Left forelimb (tissue), 1 donor: ENCODE results near the gene MMP2.

ENCODE experiments used
- DNase-seq: peaks from one replicate; pipeline ENCODE4 v3.0.0-alpha.2; 2018; ENCODE audit warnings: low spot score

Gene MMP2

DNA sequence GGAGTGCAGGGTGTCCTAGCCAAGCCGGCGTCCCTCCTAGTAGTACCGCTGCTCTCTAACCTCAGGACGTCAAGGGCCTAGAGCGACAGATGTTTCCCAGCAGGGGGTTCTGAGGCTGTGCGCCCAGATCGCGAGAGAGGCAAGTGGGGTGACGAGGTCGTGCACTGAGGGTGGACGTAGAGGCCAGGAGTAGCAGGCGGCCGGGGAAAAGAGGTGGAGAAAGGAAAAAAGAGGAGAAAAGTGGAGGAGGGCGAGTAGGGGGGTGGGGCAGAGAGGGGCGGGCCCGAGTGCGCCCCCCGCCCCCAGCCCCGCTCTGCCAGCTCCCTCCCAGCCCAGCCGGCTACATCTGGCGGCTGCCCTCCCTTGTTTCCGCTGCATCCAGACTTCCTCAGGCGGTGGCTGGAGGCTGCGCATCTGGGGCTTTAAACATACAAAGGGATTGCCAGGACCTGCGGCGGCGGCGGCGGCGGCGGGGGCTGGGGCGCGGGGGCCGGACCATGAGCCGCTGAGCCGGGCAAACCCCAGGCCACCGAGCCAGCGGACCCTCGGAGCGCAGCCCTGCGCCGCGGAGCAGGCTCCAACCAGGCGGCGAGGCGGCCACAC lies at the start of gene MMP2:
TSS of gene MMP2 (plus strand) at position 372 of the 603 bp plus-strand sequence. CDS start 282 bp downstream, outside the sequence.
- peak; percentile 92 for DNase-seq

DNA sequence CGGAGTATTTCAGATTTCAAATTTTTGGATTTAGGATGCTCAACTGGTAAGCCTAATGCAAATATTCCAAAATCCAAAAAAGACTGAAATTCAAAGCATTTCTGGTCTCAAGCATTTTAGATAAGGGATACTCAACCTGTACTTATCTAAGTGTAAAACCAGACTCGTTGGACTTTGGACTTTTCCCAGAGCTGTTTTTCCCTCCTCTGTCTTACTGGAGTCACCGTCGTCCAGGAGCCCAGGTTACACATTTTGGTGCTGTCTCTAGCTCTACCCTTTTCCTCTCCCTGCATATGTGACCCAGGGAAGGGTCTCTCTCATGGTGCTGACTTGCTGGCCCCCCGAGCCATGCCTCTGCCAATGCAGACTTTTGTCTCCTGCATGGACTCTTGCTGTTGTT lies 46.0 kb upstream of the MMP2 start:
- DNase-seq, result no peak

DNA sequence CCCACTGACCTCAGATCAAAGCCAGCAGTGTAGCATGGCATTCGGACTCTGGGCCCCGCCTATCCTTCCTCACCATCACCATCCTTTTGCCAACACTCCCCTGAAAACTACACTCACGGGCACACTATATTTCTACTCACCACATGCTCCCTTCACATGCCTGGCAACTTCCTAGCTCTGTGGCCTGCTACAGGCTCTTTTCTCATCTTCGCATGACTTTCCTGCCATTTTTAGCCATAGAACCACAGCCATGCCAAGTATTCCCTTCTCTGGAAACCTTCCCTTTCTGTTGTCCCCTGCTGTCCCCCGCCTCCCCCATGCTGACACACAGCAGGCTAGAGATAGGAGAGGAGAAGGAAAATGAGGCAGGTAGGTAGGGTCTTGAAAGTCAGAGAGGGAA lies 45.5 kb upstream of the MMP2 start:
- DNase-seq, result no peak

DNA sequence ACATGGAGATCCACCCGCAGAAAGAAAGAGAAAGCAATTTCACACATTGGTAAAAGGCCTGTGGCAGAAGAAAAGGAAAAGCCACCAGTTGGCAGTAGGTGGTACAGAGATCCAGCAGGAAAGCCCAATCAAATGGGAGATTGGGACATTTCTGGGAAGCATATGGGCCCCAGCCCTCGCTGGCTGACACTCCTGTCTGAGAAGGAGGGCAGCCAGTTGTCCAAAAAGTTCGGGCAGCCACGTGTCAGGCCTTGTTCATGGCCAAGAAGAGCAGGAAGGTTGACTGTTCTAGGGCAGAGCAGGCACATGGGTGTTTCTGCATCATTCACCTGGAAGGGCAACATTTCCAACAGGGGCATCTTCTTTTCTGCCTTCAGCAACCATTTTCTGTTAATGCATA lies 45.0 kb upstream of the MMP2 start:
- DNase-seq, result no peak

DNA sequence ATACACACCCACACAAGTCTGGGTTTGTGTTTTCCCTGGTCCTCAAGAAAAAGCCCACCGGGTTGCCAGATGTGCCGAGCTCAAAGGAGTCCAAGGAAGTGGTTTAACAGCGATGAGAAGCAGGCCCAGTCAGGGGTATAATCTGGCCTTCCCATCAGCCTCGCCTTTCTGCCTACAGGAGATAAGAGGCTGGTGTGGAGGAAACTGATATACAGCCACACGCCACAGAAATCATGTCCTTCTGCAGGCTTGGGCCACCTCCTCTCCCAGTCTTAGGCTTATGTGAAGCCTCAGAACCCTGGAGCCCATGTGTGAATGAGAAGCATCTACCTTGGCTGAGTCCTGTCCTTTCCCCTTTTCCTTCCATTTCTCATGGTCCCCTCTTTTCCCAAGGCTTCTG lies 43.6 kb upstream of the MMP2 start:
- DNase-seq, result no peak

DNA sequence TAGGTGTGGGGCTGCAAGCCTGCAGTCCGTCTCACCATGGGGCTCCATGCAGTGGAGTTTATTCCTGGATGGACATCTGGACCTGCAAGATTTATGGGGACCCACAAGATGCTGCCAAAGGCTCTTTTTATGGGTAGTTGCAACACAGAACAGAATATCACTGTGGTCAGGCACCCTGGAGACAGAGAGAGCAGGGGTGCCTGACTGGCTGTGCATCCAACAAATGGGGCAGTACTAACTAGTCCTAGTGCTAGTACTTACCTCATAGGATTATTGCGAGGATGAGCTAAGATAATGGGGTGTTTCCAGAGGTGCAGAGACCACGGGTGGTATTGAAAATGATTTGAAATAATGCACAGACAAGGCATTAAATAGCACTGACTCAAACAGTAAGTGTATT lies 42.4 kb upstream of the MMP2 start:
- no peak for DNase-seq

DNA sequence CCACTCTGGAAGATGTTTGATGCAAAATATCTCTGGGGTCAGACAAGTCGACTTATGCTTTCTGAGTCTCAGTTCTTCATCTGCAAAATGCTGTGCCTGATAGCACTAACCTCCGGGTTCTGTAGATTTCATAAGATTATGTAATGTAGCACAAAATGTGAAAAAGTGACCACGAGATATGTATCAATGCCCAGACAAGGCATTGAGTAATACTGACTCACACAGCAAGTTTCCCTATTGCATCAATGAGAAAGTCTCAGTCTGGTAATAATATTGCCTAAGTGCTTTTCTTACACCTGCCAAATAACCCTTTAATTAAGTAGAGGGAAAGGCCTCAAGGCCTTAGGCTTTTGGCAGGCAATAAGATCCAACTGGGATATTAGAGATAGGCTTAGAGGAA lies 41.4 kb upstream of the MMP2 start:
- DNase-seq, result no peak

DNA sequence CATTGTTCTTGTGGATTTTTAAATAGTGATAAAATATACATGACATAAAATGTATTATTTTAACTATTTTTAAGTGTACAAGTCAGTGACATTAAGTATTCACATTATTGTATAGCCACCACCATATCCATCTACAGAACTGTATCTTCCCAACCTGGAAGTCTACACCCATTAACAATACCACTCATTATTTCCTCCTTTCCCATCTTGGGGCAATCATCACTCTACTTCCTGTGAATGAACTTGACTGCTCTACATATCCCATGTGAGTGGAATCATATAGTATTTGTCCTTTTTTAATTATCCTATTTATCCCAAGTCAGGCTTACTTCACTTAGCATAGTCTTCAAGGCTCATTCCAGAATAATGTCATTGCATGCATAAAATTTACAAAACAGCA lies 40.7 kb upstream of the MMP2 start:
- DNase-seq, result no peak

DNA sequence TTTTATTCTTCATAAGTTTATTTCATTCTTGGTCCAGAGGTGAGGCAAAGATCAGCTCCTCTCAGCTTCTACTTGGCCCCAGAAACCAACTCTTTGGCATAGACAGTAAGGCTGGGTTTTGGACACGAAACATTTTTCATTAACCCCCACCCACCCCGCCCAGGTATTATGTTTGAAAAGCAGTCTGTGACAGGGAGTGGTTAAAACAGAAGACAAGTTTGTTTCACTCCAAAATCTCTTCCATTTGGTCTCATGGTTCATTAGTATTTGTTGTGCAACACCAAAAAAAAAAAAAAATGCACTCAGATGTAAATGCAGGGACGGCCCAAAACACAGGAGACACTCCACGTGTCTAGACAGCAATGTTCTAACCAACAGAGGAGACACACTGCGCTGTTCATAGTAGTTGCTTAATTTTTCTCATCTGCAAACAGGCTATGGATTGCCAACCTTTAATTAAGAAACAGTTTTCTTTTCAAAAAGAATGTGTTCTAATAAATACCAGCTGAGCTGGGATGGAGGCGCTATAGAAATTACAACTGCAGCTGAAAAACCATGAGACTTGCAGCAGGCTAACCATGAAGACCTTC lies 39.8 kb upstream of the MMP2 start:
- no peak for DNase-seq

DNA sequence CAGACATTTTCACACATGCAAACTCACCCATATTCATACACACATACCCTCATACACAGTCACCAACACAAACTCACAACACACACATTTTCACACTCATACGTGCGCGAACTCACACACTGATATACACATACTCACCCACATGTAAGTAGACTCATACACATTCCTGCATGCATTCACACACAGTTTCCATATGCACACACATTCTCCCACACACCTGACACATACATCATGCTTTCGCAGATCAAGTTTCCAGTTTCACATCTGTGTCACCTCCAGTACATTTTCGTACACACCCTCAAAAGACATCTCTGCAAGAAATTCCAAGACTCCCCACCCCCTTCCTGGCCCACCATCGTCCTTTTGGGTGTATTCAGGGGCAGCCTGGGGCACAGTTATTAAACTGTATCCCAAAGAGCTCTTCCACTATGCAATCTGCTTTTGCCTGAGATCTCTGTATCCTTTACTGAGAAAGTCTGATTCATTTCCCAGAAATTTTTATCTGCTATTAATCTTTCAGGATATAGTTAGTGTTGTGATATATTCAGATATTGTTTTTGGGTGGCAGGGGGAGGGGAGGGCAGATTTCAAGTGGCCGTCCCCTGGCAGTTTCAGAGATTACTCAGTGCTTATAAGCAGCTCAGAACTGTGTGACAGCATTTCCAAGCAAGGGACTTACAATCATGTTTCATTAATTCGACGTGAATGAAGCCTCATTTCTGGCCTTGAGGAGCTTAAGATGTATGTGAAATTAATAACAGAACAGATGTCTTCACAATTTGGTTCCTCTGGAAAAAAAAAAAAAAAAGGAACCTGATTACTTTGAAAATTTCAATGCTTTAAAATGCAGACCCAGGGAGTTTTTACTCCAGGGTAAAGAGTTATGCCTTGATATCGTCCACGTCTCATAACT lies 35.3 kb upstream of the MMP2 start:
- no peak for DNase-seq

DNA sequence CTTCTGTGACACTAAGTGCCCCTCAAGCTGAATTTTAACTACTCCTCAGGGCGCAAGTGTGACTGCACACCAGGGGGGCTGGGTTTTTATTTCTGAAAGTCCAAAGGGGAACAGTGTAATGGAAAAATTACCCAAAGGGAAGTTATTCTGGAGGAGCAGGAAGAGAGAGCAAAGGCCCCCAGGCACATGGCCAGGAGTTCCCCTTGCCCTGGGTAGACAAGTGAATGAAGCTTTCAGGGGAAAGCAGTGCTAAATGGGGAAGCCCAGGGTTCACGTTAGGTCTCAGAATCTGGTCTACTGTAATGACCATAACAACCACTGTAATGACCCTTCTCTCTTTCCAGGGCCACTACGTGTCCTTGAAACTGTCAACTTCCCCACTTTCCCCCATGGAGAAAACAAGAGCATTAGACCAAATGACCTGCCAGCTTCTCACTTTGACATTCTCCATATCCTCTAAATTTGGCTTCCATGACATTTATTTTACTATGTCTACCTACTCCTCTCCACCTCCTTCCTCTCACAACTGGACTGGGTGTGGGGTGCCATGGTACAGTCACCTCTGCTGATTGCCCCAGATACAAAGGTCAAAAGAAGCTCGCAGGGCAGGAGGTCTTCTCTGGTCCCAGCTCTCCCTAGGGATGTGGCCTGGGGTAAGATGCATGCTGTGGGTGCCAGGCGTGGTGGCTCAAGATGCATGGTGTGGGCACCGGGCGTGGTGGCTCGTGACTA lies 34.1 kb upstream of the MMP2 start:
- DNase-seq, result no peak

DNA sequence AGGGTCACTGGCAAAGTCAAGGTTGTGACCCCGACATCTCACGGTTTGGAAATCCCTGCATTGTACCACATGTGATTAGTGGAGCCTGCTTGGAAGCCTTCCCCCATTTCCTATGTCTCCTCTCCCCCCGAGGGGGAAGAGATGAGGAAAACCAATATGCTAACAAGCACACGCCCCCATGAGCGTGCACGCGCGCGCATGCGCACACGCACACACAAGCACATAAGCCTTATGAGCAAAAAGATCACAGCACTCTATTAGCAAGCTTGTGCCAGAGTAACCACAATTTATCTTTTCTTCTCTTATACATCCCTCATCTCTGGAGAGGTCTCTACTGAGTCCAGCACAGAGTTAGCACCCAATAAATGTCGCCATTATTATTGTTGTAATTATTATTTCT lies 31.8 kb upstream of the MMP2 start:
- no peak for DNase-seq

DNA sequence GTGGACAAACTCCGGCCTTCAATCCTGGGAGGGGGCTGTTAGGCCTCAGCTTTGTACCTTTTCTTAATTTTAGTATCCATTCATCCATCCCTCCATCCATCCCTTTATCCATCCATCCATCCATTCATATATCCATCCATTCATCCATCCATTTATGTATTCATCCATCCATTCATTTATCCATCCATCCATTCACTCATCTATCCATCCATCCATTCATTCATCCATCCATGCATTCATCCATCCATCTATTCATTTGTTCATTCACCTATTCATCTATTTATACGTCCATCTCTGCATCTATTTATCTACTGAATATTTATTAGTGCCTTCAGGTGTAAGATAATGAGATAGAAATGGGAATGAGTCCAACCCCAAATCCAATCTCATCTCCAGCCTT lies 26.0 kb upstream of the MMP2 start:
- no peak for DNase-seq

DNA sequence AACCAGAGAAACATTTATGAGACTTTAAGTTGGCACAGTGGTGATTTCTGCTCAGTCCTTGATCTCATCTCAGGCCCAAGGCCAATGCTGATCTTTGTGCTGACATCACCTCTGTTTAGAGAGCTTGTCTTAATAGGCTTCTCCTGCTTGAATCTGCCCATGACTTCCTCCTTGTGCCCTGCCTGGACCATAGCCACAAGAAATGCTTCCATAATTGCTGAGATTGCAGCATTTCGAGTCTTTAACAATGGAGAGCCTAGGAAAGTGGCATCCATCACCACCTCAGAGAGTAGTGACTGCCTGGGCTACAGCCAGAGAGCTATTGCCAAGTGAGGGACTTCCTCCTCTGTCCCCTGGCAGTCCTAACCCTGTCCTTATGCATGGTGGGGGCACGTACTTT lies 25.1 kb upstream of the MMP2 start:
- no peak for DNase-seq

DNA sequence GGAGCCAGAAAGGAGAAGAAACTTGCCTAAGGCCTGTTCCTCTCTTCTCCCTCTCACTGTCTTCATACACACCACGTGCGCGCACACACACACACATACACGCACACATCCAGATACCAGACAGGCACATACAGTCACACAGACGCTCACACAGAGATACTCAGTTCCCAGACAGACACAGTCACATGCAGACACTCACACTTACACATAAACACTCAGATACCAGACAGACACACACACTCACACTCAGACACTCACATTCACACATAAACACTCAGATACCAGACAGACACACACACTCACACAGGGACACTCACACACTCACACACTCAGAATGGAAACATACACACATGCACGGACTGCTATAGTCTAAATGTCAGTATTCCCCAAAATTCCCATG lies 24.1 kb upstream of the MMP2 start:
- no peak for DNase-seq

DNA sequence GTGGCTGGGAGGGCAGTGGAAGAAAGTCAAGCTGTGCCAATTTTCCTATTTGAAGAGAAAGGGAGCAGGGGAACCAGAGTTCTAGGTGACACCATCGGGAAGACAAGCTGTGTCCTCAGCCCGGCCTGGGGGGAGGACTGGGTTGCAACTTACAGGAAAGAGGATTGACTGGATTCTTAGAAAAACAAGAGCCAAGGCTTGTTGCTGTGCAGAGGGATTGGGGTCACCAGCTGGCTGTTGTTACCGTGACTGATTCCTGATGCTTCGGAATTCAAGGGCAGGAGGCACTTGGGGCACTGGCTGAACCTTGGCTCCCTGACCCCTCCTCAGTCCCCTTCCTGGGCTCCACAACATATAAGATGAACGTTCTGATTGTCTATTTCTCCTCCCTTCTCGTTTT lies 16.8 kb upstream of the MMP2 start:
- DNase-seq, result no peak

DNA sequence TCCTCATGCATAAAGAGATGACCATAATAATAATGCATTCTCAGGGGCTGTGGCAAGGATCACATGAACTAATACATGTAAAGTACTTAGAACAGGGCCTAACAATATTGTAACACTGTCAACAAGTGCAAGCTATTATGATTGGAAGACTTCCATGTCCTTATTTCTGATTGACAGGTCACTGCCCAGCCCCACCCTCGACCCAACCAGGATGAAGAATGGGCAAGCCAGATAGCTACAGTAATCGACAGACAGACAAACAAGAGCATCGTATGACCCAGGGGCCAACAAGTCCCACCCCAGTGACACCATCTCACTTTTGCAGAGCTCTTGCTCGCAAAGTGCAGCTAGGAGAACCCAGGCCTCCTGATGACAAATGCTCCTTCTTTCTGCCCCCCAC lies 14.6 kb upstream of the MMP2 start:
- DNase-seq, result no peak

DNA sequence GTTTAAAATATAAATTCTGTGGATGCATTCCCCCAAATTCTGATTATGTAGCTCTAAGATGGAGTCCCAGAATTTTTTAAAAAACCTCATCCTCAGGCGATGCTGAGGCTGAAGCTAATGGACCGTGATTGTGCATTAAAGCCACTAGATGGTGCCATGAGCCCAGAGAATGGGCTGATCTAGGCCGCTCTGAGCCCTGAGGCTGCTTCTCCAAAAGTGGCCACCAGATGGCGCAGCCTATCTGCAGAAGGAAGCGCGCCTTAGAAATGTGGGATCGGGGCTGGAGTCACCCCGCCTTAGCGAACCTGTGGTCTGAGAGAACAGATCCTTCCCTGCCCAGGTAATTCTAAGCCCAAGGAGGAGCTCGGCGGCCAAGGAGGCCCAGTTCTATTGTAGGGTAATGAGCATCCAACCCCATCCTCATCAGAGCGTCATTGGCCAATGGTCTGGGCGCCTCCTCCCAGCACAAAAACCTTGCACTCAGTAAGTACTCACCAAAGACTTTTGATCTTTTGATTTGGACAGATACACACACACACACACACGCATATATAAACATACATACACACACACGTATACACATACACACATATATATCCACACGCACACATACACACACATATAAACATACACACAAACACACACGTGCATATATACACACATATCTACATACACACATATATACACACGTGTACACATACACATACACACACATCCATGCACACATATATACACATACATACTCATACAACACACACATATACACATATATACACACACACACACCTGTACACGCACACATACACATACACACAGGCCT lies 13.7 kb upstream of the MMP2 start:
- peak; percentile 91 for DNase-seq

DNA sequence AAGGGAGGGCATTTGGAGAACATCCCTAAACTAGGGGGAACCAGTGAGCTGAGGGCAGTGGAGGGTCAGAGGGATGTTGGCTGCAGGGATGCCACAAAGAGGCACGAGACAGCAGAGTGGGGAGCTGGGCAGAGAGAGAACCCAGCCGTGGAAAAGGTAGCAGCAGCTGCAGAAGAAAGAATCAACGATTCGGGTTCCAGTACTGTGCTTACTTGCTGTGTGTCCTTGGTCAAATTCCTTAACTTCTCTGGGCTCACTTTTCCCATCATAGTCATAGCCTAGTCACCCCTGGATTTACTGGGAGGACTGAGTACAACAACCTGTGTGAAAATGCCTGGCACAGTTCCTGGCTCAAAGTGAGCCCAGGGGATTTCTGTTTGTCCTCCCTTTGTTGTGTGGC lies 12.8 kb upstream of the MMP2 start:
- no peak for DNase-seq

DNA sequence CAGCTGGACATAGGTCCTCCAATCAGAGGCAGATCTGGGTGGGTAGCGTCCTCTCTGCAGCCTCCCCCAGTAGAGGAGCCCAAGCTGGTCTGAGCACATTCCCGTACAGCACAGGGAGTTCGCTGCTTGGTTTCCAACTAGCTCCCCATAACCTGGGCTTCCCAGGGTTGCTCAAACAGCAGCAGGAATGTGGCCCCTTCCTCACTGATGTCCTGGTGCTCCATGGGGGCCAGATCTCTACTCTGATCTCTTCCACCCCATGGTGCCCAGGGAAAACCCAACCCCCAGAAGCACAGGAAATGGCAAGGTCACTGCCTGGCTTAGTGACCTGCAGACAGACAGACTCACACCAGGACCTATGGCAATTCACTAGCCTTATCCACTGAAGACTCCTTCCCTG lies 11.1 kb upstream of the MMP2 start:
- DNase-seq, result no peak

DNA sequence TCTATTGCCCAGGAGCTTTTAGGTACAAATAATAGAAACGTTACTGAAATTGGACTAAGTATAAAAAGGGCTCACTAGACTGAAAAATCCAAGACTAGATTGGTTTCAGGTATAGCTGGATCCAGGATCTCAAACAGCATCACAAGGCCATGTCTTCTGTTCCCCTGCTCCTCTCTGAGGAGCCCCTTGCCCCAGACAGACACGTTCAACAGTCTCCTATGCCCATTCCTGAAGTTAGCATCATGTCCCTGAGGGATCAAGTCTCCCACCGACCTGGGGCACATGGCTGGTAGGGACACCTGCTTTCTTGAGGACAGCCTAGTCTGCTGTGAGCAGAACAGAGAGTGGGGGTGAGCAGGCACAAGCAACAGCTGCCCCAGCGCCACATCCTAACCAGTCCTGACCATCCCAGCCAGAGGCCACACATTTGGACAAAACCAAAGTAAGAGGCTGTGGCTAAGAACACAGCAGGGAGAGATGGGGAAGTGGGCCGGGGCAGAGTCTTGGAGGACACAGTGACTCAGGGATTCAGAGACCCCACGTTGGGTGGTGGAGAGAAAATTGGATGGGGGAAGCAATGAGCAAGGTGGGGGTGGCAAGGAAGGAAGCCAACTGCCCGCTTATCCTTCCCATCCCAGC lies 10.5 kb upstream of the MMP2 start:
- no peak for DNase-seq
